ENCODE results near the gene JAK2. TPM values are rescaled to one million over a fixed set of nuclear protein-coding genes. Genes with fewer than 3 reads are reported as not detected.
A peak's percentile ranks its signal among the peaks of the same experiment; 100 is the strongest.

Gene JAK2
- total RNA-seq, 1 experiment from 2014 or later = 2.7 TPM

DNA sequence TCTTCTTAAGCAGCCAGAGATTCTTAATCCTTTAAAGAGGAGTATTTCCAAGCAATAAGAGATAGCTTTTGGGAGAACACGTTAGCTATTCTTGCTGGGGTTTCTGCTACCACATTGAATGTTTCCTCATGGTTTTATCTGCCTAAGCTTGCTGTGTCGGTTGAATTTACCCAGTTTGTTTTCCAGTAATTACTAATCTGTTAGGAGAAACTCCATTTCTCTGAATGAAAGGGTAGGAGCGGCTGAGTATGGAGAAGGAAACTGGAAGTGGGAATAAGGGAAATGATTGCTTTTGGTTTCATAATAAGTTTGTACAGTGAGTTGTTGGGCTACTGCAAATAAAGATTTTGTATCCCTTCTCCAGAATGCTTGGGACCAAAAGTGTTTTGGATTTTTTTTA is 1.2 kb downstream of the JAK2 start:
- Histone ChIP-seq H3K4me1 (replicated peaks; ENCODE audit: insufficient read depth) (peaks cover 25% of the 10 kb centered on the region), H3K4me3 (peak overlapping the region; percentile 65), H3K9me3 (ENCODE audit: insufficient read depth, low read depth) (no peaks in the 10 kb centered on the region), H3K9me2 (ENCODE audit: insufficient read depth) (no peaks in the 10 kb centered on the region), H3F3A (ENCODE audit: insufficient read depth, low read depth) (peaks cover 7% of the 10 kb centered on the region; the same call in 1 of the 2 replicates), H3K27me3 (ENCODE audit: insufficient read depth, low read depth) (no peaks in the 10 kb centered on the region), H3K27ac (no peak overlapping the region), H3K36me3 (ENCODE audit: low read depth) (no peaks in the 10 kb centered on the region), H3K79me2 (ENCODE audit: low read depth) (no peaks in the 10 kb centered on the region; the same call in 1 of the 2 replicates), H2AFZ (peak overlapping the region; percentile 87), H3K4me2 (peak overlapping the region; percentile 82), H4K20me1 (ENCODE audit: insufficient read depth) (no peaks in the 10 kb centered on the region)
- ChIA-PET CTCF (no interaction called here), POLR2A (ENCODE audit: unreplicated experiment) (interaction anchor here (0.7 kb wide), 1 partner anchor 13 kb away, joined by 4 read pairs; no protein-coding TSS in a partner anchor)
- no peak for DNase-seq
- BruUV-seq (replicated peaks) = no TSS peak
- intact Hi-C loops (cut with micrococcal nuclease; ENCODE audit: unreplicated experiment) = loop anchor here (10.0 kb wide), 3 partner anchors 121 to 609 kb away; partner anchors contain the start of gene PLGRKT
- TF ChIP-seq, protein P1, sequence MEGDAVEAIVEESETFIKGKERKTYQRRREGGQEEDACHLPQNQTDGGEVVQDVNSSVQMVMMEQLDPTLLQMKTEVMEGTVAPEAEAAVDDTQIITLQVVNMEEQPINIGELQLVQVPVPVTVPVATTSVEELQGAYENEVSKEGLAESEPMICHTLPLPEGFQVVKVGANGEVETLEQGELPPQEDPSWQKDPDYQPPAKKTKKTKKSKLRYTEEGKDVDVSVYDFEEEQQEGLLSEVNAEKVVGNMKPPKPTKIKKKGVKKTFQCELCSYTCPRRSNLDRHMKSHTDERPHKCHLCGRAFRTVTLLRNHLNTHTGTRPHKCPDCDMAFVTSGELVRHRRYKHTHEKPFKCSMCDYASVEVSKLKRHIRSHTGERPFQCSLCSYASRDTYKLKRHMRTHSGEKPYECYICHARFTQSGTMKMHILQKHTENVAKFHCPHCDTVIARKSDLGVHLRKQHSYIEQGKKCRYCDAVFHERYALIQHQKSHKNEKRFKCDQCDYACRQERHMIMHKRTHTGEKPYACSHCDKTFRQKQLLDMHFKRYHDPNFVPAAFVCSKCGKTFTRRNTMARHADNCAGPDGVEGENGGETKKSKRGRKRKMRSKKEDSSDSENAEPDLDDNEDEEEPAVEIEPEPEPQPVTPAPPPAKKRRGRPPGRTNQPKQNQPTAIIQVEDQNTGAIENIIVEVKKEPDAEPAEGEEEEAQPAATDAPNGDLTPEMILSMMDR (conservative IDR thresholded peaks at IDR 0.05) = no peak
- no peak for TF ChIP-seq EZH2 (IDR thresholded peaks at IDR 0.05; ENCODE audit: low read depth)

DNA sequence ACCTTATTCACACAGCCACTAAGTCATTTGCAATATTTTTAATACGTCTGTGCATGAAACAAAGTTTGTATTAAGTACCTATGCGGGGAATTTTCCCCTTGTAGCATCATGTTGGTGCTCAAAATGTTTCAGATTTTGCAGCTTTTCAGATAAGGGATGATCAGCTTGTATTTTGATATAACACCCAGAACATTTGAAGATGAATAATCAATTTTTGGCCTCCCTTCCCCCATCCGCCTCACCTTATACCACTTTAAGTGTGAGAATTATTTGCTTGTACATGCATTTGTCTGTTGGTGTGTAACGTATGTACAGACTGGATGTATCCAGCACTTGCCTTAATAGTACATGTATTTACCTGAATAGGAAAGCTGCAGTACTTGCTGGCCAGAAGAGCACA is 1.7 kb downstream of the JAK2 start:
- H3K79me2 ChIP-seq (ENCODE audit: low read depth) = no peaks in the 10 kb centered on the region; the same call in 1 of the 2 replicates
- H3F3A ChIP-seq (ENCODE audit: insufficient read depth, low read depth) = peaks cover 7% of the 10 kb centered on the region; the same call in 1 of the 2 replicates
- DNase-seq = no peak
- no peaks in the 10 kb centered on the region for H3K36me3 ChIP-seq (ENCODE audit: low read depth)
- H3K4me2 ChIP-seq = peak overlapping the region; percentile 82
- H3K27me3 ChIP-seq (ENCODE audit: insufficient read depth, low read depth) = no peaks in the 10 kb centered on the region
- ChIA-PET POLR2A (ENCODE audit: unreplicated experiment) (interaction anchor here (0.6 kb wide), 1 partner anchor 1021 kb away, joined by 3 read pairs; a partner anchor contains a TSS), CTCF (no interaction called here)
- no peaks in the 10 kb centered on the region for H4K20me1 ChIP-seq (ENCODE audit: insufficient read depth)
- peak overlapping the region; percentile 65 for H3K4me3 ChIP-seq
- no peaks in the 10 kb centered on the region for H3K9me2 ChIP-seq (ENCODE audit: insufficient read depth)
- intact Hi-C loops (cut with micrococcal nuclease; ENCODE audit: unreplicated experiment) = loop anchor here (10.0 kb wide), 3 partner anchors 122 to 608 kb away; partner anchors contain the start of gene PLGRKT
- no TSS peak for BruUV-seq (replicated peaks)
- peaks cover 25% of the 10 kb centered on the region for H3K4me1 ChIP-seq (replicated peaks; ENCODE audit: insufficient read depth)
- TF ChIP-seq EZH2 (IDR thresholded peaks at IDR 0.05; ENCODE audit: low read depth) = no peak
- TF ChIP-seq, protein P1 (conservative IDR thresholded peaks at IDR 0.05) = no peak
- H2AFZ ChIP-seq = no peak overlapping the region
- H3K27ac ChIP-seq = no peak overlapping the region
- H3K9me3 ChIP-seq (ENCODE audit: insufficient read depth, low read depth) = no peaks in the 10 kb centered on the region

DNA sequence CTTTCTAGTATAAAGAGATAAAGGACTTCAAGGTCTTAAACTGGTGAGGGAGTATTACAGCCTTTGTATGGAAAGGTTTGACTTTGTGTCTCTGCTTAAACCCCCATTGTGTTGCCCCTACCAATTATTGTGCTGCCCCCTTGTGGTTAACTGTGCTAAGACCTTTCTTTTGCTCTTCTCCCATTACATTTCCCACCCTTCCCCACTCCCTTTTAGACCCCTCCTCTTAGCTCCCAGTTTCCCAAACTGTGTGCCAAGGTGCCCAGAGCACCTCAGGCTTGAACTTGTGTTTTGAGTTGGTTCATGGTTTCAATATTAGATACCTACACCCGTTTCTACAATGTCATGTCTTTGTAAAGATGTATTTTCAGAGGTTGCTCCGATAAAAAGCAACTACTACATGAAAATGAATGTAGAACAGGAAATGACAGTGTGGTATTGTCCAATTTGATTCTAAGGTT is 2.9 kb downstream of the JAK2 start:
- Histone ChIP-seq H3F3A (ENCODE audit: insufficient read depth, low read depth) (peaks cover 7% of the 10 kb centered on the region; the same call in 1 of the 2 replicates), H3K79me2 (ENCODE audit: low read depth) (no peaks in the 10 kb centered on the region; the same call in 1 of the 2 replicates), H2AFZ (no peak overlapping the region), H3K9me3 (ENCODE audit: insufficient read depth, low read depth) (no peaks in the 10 kb centered on the region), H3K36me3 (ENCODE audit: low read depth) (no peaks in the 10 kb centered on the region), H3K9me2 (ENCODE audit: insufficient read depth) (no peaks in the 10 kb centered on the region), H4K20me1 (ENCODE audit: insufficient read depth) (no peaks in the 10 kb centered on the region), H3K4me2 (no peak overlapping the region), H3K27me3 (ENCODE audit: insufficient read depth, low read depth) (no peaks in the 10 kb centered on the region), H3K4me3 (no peak overlapping the region), H3K4me1 (replicated peaks; ENCODE audit: insufficient read depth) (peaks cover 22% of the 10 kb centered on the region), H3K27ac (no peak overlapping the region)
- POLR2A ChIA-PET (ENCODE audit: unreplicated experiment) = no interaction called here
- peak in 1 of 2 experiments; percentile 29 for DNase-seq
- TF ChIP-seq, protein P1 (conservative IDR thresholded peaks at IDR 0.05) = peak; percentile 74
- TF ChIP-seq EZH2 (IDR thresholded peaks at IDR 0.05; ENCODE audit: low read depth) = no peak
- CTCF ChIA-PET = interaction anchor here (0.7 kb wide), 1 partner anchor 198 kb away, joined by 6 read pairs; no protein-coding TSS in a partner anchor
- intact Hi-C loops (cut with micrococcal nuclease; ENCODE audit: unreplicated experiment) = loop anchor here (1.0 to 10.0 kb wide), 4 partner anchors 123 to 607 kb away; partner anchors contain the start of gene PLGRKT
- BruUV-seq (replicated peaks) = no TSS peak

All from PC-9 (cell line).